ENCODE results near the gene CGB2.

Gene CGB2

DNA sequence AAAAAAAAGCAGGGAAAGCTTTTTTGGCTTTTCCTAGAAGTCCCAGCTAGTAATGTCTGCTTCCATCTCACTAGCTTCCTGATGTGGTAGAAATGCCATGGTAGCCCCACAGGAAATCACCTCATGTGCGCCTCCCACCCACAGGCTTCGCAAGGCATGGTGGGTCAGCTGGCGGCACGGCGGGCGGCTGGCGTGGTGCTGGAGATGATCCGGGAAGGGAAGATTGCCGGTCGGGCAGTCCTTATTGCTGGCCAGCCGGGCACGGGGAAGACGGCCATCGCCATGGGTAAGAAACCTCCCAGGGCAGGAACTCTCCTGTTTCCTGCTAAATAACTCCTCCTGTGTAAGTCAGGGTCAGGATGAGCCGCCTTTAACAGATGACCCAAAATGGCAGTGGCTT lies 27.6 kb upstream of the CGB2 start:
- POLR2A ChIA-PET, result interaction anchor here (0.6 to 1.1 kb wide), 3 partner anchors 8 to 10 kb away, joined by 3 to 13 read pairs (median 3); partner anchors contain the start of gene RUVBL2
- CTCF ChIA-PET, result interaction anchor here (1.1 to 4.8 kb wide), 3 partner anchors 11 to 221 kb away, joined by 3 to 22 read pairs (median 6); partner anchors contain the start of genes GYS1 and RUVBL2
- DNase-seq (ENCODE audit: extremely low spot score), result no peak

DNA sequence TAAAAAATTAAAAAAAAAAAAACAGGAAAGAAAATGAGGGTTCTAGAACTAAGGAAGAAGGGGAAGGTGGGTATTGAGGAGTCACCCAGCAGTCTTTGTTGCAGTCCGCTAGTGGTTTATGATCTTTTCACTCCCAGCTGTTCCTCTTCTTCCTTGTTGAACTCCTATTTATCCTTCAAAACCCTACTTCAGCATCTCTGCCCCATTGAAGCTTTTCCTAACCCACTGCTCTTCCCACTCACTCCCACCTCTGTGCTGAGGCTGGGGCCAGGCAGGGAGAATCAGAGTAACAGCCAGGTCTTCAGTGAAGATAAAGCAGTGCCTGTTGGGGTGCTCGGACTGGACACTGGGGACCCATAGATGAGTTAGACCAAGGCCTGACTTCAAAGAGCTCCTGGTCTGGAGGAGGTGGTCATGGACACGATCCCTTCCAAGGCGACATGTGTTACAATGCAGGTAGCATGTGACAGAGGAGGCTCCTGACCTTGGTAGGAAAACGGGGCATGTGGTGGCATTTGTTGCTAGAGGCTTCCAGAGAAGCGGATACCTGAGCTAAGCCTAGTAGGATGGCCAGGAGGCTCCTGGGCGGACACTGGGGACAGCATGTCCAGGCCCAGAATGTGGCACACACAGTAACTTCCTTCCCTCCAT lies 26.6 kb upstream of the CGB2 start:
- ChIA-PET CTCF (interaction anchor here (4.8 kb wide), 1 partner anchor 12 kb away, joined by 22 read pairs; the partner anchor contains the start of genes GYS1 and RUVBL2), POLR2A (interaction anchor here (1.1 kb wide), 1 partner anchor 11 kb away, joined by 13 read pairs; the partner anchor contains the start of gene RUVBL2)
- TF ChIP-seq, protein P1, sequence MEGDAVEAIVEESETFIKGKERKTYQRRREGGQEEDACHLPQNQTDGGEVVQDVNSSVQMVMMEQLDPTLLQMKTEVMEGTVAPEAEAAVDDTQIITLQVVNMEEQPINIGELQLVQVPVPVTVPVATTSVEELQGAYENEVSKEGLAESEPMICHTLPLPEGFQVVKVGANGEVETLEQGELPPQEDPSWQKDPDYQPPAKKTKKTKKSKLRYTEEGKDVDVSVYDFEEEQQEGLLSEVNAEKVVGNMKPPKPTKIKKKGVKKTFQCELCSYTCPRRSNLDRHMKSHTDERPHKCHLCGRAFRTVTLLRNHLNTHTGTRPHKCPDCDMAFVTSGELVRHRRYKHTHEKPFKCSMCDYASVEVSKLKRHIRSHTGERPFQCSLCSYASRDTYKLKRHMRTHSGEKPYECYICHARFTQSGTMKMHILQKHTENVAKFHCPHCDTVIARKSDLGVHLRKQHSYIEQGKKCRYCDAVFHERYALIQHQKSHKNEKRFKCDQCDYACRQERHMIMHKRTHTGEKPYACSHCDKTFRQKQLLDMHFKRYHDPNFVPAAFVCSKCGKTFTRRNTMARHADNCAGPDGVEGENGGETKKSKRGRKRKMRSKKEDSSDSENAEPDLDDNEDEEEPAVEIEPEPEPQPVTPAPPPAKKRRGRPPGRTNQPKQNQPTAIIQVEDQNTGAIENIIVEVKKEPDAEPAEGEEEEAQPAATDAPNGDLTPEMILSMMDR (IDR thresholded peaks at IDR 0.05; ENCODE audit: control extremely low read depth, extremely low read depth, low read depth, missing control alignments), result no peak
- DNase-seq (ENCODE audit: extremely low spot score), result no peak

More for the DNA sequence above, 27.6 kb upstream of the CGB2 start:
- TF ChIP-seq, protein P1 (IDR thresholded peaks at IDR 0.05; ENCODE audit: control extremely low read depth, extremely low read depth, low read depth, missing control alignments), result no peak

DNA sequence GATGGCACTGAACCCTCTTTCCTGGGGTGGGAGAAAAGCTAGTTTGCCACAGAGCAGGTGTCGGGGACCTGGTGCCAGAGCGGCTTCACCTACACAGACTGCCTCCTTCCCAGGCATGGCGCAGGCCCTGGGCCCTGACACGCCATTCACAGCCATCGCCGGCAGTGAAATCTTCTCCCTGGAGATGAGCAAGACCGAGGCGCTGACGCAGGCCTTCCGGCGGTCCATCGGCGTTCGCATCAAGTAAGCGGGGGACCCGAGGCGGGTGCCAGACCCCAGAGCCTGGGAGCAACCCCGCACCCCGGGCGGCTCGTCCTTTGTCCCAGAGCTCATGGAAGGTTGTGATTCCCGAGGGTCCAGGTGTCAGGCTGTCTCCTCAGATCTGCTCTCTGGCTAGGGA lies 24.8 kb upstream of the CGB2 start:
- CTCF ChIA-PET, result interaction anchor here (1.2 to 2.8 kb wide), 2 partner anchors 12 to 14 kb away, joined by 6 to 14 read pairs; partner anchors contain the start of genes GYS1 and RUVBL2

DNA sequence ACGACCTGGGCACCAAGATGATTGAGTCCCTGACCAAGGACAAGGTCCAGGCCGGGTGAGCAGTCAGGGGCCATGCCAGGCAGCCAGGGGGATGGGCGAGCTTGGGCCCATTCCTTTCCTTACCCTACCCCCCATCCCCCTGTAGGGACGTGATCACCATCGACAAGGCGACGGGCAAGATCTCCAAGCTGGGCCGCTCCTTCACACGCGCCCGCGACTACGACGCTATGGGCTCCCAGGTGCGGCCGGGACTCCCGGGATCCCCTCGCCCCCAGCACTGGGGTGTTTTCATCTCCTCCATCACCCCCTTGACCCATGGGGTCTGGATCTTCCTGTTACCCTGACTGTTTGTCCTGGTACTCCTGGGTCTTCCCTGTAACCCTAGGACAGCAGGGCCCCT lies 21.9 kb upstream of the CGB2 start:
- ChIA-PET POLR2A (interaction anchor here (0.6 kb wide), 1 partner anchor 1783 kb away, joined by 7 read pairs; no protein-coding TSS in a partner anchor), CTCF (interaction anchor here (0.9 to 3.9 kb wide), 5 partner anchors 9 to 136 kb away, joined by 3 to 45 read pairs (median 11); partner anchors contain the start of genes GYS1 and RUVBL2)
- DNase-seq (ENCODE audit: extremely low spot score), result no peak
- TF ChIP-seq, protein P1 (IDR thresholded peaks at IDR 0.05; ENCODE audit: control extremely low read depth, extremely low read depth, low read depth, missing control alignments), result no peak

More for the DNA sequence above, 24.8 kb upstream of the CGB2 start:
- TF ChIP-seq, protein P1 (IDR thresholded peaks at IDR 0.05; ENCODE audit: control extremely low read depth, extremely low read depth, low read depth, missing control alignments), result no peak
- POLR2A ChIA-PET, result no interaction called here
- no peak for DNase-seq (ENCODE audit: extremely low spot score)

DNA sequence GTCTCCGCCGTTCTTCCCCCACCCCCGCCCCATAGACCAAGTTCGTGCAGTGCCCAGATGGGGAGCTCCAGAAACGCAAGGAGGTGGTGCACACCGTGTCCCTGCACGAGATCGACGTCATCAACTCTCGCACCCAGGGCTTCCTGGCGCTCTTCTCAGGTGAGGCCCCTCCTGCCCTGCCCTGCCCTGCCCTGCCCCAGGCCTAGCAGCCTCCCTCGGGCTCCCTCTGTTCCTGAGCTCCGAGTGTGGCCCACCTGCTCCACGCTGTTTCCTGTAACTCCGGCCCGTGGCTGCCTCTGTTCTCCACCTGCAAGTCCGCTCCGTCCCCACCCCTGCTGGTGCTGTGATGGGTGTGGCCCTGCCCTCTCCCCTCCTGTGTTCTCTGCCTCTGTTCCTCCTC lies 21.2 kb upstream of the CGB2 start:
- TF ChIP-seq, protein P1 (IDR thresholded peaks at IDR 0.05; ENCODE audit: control extremely low read depth, extremely low read depth, low read depth, missing control alignments), result no peak
- DNase-seq (ENCODE audit: extremely low spot score), result no peak
- CTCF ChIA-PET, result interaction anchor here (0.9 to 3.9 kb wide), 4 partner anchors 12 to 136 kb away, joined by 3 to 45 read pairs (median 7); partner anchors contain the start of genes GYS1 and RUVBL2
- POLR2A ChIA-PET, result no interaction called here

DNA sequence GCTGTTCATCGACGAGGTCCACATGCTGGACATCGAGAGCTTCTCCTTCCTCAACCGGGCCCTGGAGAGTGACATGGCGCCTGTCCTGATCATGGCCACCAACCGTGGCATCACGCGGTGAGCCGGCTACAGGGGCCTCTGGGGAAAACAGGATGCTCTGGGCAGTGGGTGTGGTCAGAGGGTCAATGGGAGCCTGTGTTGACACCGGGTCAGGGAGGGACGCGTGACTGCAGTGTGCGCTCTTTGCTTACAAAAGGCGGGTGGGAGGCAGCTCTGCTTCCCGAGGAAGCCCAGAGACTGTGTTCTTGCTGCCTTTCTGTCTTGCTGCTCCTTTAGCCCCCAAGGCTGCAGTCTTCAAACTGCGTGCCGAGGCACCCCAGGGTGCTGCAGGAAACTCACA lies 20.5 kb upstream of the CGB2 start:
- DNase-seq (ENCODE audit: extremely low spot score), result no peak
- ChIA-PET POLR2A (no interaction called here), CTCF (interaction anchor here (3.5 to 3.9 kb wide), 2 partner anchors 12 to 13 kb away, joined by 36 to 45 read pairs; no protein-coding TSS in a partner anchor)
- TF ChIP-seq, protein P1 (IDR thresholded peaks at IDR 0.05; ENCODE audit: control extremely low read depth, extremely low read depth, low read depth, missing control alignments), result no peak
